Measurements from ENCODE around the gene CNNM1. TPM values are rescaled to one million over a fixed set of nuclear protein-coding genes. Genes with fewer than 3 reads are reported as not detected.

The CNNM1 gene
- total RNA-seq, 1 donor from 2014 or later: 1.3 TPM

GRCh38 chr10:99337311-99337811 is 8.2 kb downstream of the CNNM1 start:
- DNase-seq (ENCODE audit: low read depth): peak; percentile 56

- no peak for DNase-seq (ENCODE audit: low read depth)
Observed at GRCh38 chr10:99337901-99338300, 8.7 kb downstream of the CNNM1 start.

- peak; percentile 53 for DNase-seq (ENCODE audit: low read depth)
Observed at GRCh38 chr10:99339077-99339476, 9.9 kb downstream of the CNNM1 start.

- no peak for DNase-seq (ENCODE audit: low read depth)
Observed at GRCh38 chr10:99339563-99340047, 10.4 kb downstream of the CNNM1 start.

GRCh38 chr10:99340650-99341049 is 11.5 kb downstream of the CNNM1 start:
- DNase-seq (ENCODE audit: low read depth): no peak

GRCh38 chr10:99341248-99341647 is 12.1 kb downstream of the CNNM1 start:
- no peak for DNase-seq (ENCODE audit: low read depth)

GRCh38 chr10:99341860-99342490 is 12.8 kb downstream of the CNNM1 start:
- DNase-seq (ENCODE audit: low read depth): peak; percentile 33

GRCh38 chr10:99343262-99343661 is 14.1 kb downstream of the CNNM1 start:
- no peak for DNase-seq (ENCODE audit: low read depth)

GRCh38 chr10:99344715-99345114 is 15.6 kb downstream of the CNNM1 start:
- no peak for DNase-seq (ENCODE audit: low read depth)

- DNase-seq (ENCODE audit: low read depth): no peak
Observed at GRCh38 chr10:99345350-99345749, 16.2 kb downstream of the CNNM1 start.

- no peak for DNase-seq (ENCODE audit: low read depth)
Observed at GRCh38 chr10:99346247-99346646, 17.1 kb downstream of the CNNM1 start.

GRCh38 chr10:99347672-99348071 is 18.5 kb downstream of the CNNM1 start:
- no peak for DNase-seq (ENCODE audit: low read depth)

GRCh38 chr10:99353182-99353581 is 24.0 kb downstream of the CNNM1 start:
- DNase-seq (ENCODE audit: low read depth): no peak

- no peak for DNase-seq (ENCODE audit: low read depth)
Observed at GRCh38 chr10:99357691-99358090, 28.5 kb downstream of the CNNM1 start.

- DNase-seq (ENCODE audit: low read depth): no peak
Observed at GRCh38 chr10:99358101-99358500, 28.9 kb downstream of the CNNM1 start.

GRCh38 chr10:99360934-99361333 is 31.8 kb downstream of the CNNM1 start:
- no peak for DNase-seq (ENCODE audit: low read depth)

- no peak for DNase-seq (ENCODE audit: low read depth)
Observed at GRCh38 chr10:99364125-99364524, 35.0 kb downstream of the CNNM1 start.

GRCh38 chr10:99365311-99365710 is 36.2 kb downstream of the CNNM1 start:
- no peak for DNase-seq (ENCODE audit: low read depth)

GRCh38 chr10:99365736-99366135 is 36.6 kb downstream of the CNNM1 start:
- DNase-seq (ENCODE audit: low read depth): no peak

- no peak for DNase-seq (ENCODE audit: low read depth)
Observed at GRCh38 chr10:99366666-99367065, 37.5 kb downstream of the CNNM1 start.

- DNase-seq (ENCODE audit: low read depth): peak; percentile 31
Observed at GRCh38 chr10:99368646-99369045, 39.5 kb downstream of the CNNM1 start.

GRCh38 chr10:99369126-99369525 is 40.0 kb downstream of the CNNM1 start:
- no peak for DNase-seq (ENCODE audit: low read depth)

GRCh38 chr10:99369551-99369950 is 40.4 kb downstream of the CNNM1 start:
- DNase-seq (ENCODE audit: low read depth): no peak

- peak; percentile 48 for DNase-seq (ENCODE audit: low read depth)
Observed at GRCh38 chr10:99370993-99371392, 41.8 kb downstream of the CNNM1 start.
